ENCODE results near the gene NOL3.

NOL3 gene

GRCh38 chr16:67157892-67158635, 12.3 kb upstream of the NOL3 start:
- Mint-ChIP-seq H3K36me3 (ENCODE audit: insufficient read depth) (peaks cover 24% of the 10 kb centered on the region), H3K9me3 (no peaks in the 10 kb centered on the region), H3K27ac (ENCODE audit: low read depth) (peak overlapping the region; percentile 97), H3K4me3 (peak overlapping the region; percentile 83), H3K27me3 (peaks cover 9% of the 10 kb centered on the region), H3K4me1 (peaks cover 52% of the 10 kb centered on the region)
- DNase-seq (ENCODE audit: low spot score in 2 of 2) (no peak), ATAC-seq (replicated peaks; ENCODE audit: extremely low read depth, poor library complexity, severe bottlenecking) (peak; percentile 17)

GRCh38 chr16:67158637-67159600, 11.4 kb upstream of the NOL3 start:
- ATAC-seq (replicated peaks; ENCODE audit: extremely low read depth, poor library complexity, severe bottlenecking) (peak; percentile 44), DNase-seq (ENCODE audit: low spot score in 2 of 2) (peak; percentile 56 to 73)
- Mint-ChIP-seq H3K36me3 (ENCODE audit: insufficient read depth) (peaks cover 24% of the 10 kb centered on the region), H3K4me1 (peaks cover 43% of the 10 kb centered on the region), H3K27ac (ENCODE audit: low read depth) (peak overlapping the region; percentile 97), H3K27me3 (peaks cover 9% of the 10 kb centered on the region), H3K4me3 (peak overlapping the region; percentile 83), H3K9me3 (no peaks in the 10 kb centered on the region)

GRCh38 chr16:67161595-67162058, 8.7 kb upstream of the NOL3 start:
- Mint-ChIP-seq H3K27ac (ENCODE audit: low read depth) (no peak overlapping the region), H3K27me3 (peaks cover 26% of the 10 kb centered on the region), H3K4me1 (peaks cover 31% of the 10 kb centered on the region), H3K9me3 (no peaks in the 10 kb centered on the region), H3K36me3 (ENCODE audit: insufficient read depth) (peaks cover 26% of the 10 kb centered on the region), H3K4me3 (peak overlapping the region; percentile 52)
- no peak for DNase-seq (ENCODE audit: low spot score in 2 of 2)
- no peak for ATAC-seq (replicated peaks; ENCODE audit: extremely low read depth, poor library complexity, severe bottlenecking)

GRCh38 chr16:67162506-67163163, 7.7 kb upstream of the NOL3 start:
- ATAC-seq (replicated peaks; ENCODE audit: extremely low read depth, poor library complexity, severe bottlenecking) (no peak), DNase-seq (ENCODE audit: low spot score in 2 of 2) (no peak)
- Mint-ChIP-seq H3K4me3 (peak overlapping the region; percentile 27), H3K4me1 (peaks cover 21% of the 10 kb centered on the region), H3K27ac (ENCODE audit: low read depth) (no peak overlapping the region), H3K27me3 (peaks cover 36% of the 10 kb centered on the region), H3K36me3 (ENCODE audit: insufficient read depth) (peaks cover 26% of the 10 kb centered on the region), H3K9me3 (no peaks in the 10 kb centered on the region)

- no peak overlapping the region for H3K27ac Mint-ChIP-seq (ENCODE audit: low read depth)
- H3K9me3 Mint-ChIP-seq: no peaks in the 10 kb centered on the region
- H3K36me3 Mint-ChIP-seq (ENCODE audit: insufficient read depth): peaks cover 21% of the 10 kb centered on the region
- H3K27me3 Mint-ChIP-seq: peaks cover 43% of the 10 kb centered on the region
- ATAC-seq (replicated peaks; ENCODE audit: extremely low read depth, poor library complexity, severe bottlenecking): no peak
- H3K4me1 Mint-ChIP-seq: peaks cover 13% of the 10 kb centered on the region
- peak overlapping the region; percentile 57 for H3K4me3 Mint-ChIP-seq
- no peak for DNase-seq (ENCODE audit: low spot score in 2 of 2)
Observed at GRCh38 chr16:67163164-67163998, 7.0 kb upstream of the NOL3 start.

GRCh38 chr16:67163999-67164558, 6.3 kb upstream of the NOL3 start:
- H3K27ac Mint-ChIP-seq (ENCODE audit: low read depth): no peak overlapping the region
- peaks cover 50% of the 10 kb centered on the region for H3K27me3 Mint-ChIP-seq

GRCh38 chr16:67164599-67165061, 5.7 kb upstream of the NOL3 start, which contains the start of gene HSF4:
Gene HSF4, plus strand, starts transcription at chr16:67164745. Its CDS starts 67 bp downstream, at chr16:67164812.
- Mint-ChIP-seq H3K27me3 (peaks cover 55% of the 10 kb centered on the region), H3K27ac (ENCODE audit: low read depth) (no peak within 1 kb of the TSS), H3K36me3 (ENCODE audit: insufficient read depth) (peaks cover 16% of the 10 kb centered on the region), H3K9me3 (no peaks in the 10 kb centered on the region), H3K4me1 (peaks cover 9% of the 10 kb centered on the region), H3K4me3 (peak within 1 kb of the TSS; percentile 57)
- ATAC-seq (replicated peaks; ENCODE audit: extremely low read depth, poor library complexity, severe bottlenecking) (no peak), DNase-seq (ENCODE audit: low spot score in 2 of 2) (no peak)

More at GRCh38 chr16:67163999-67164558, 6.3 kb upstream of the NOL3 start:
- H3K4me1 Mint-ChIP-seq: peaks cover 7% of the 10 kb centered on the region
- DNase-seq (ENCODE audit: low spot score in 2 of 2): no peak
- no peaks in the 10 kb centered on the region for H3K9me3 Mint-ChIP-seq
- peak overlapping the region; percentile 57 for H3K4me3 Mint-ChIP-seq
- ATAC-seq (replicated peaks; ENCODE audit: extremely low read depth, poor library complexity, severe bottlenecking): no peak
- peaks cover 17% of the 10 kb centered on the region for H3K36me3 Mint-ChIP-seq (ENCODE audit: insufficient read depth)

- no peak overlapping the region for H3K27ac Mint-ChIP-seq (ENCODE audit: low read depth)
- H3K9me3 Mint-ChIP-seq: no peaks in the 10 kb centered on the region
- ATAC-seq (replicated peaks; ENCODE audit: extremely low read depth, poor library complexity, severe bottlenecking): no peak
- no peak for DNase-seq (ENCODE audit: low spot score in 2 of 2)
- peaks cover 61% of the 10 kb centered on the region for H3K27me3 Mint-ChIP-seq
- peak overlapping the region; percentile 13 for H3K4me3 Mint-ChIP-seq
- peaks cover 15% of the 10 kb centered on the region for H3K4me1 Mint-ChIP-seq
- H3K36me3 Mint-ChIP-seq (ENCODE audit: insufficient read depth): peaks cover 12% of the 10 kb centered on the region
Observed at GRCh38 chr16:67165121-67166078, 4.9 kb upstream of the NOL3 start.

- Mint-ChIP-seq H3K4me3 (no peak overlapping the region), H3K9me3 (no peaks in the 10 kb centered on the region), H3K27ac (ENCODE audit: low read depth) (no peak overlapping the region), H3K36me3 (ENCODE audit: insufficient read depth) (peaks cover 8% of the 10 kb centered on the region), H3K27me3 (peaks cover 65% of the 10 kb centered on the region), H3K4me1 (peaks cover 12% of the 10 kb centered on the region)
- ATAC-seq (replicated peaks; ENCODE audit: extremely low read depth, poor library complexity, severe bottlenecking) (no peak), DNase-seq (ENCODE audit: low spot score in 2 of 2) (no peak)
Observed at GRCh38 chr16:67166110-67166547, 4.2 kb upstream of the NOL3 start.

- peaks cover 9% of the 10 kb centered on the region for H3K36me3 Mint-ChIP-seq (ENCODE audit: insufficient read depth)
- H3K4me3 Mint-ChIP-seq: no peak overlapping the region
- no peak for ATAC-seq (replicated peaks; ENCODE audit: extremely low read depth, poor library complexity, severe bottlenecking)
- peaks cover 17% of the 10 kb centered on the region for H3K4me1 Mint-ChIP-seq
- DNase-seq (ENCODE audit: low spot score in 2 of 2): no peak
- peaks cover 71% of the 10 kb centered on the region for H3K27me3 Mint-ChIP-seq
- H3K9me3 Mint-ChIP-seq: no peaks in the 10 kb centered on the region
- H3K27ac Mint-ChIP-seq (ENCODE audit: low read depth): no peak overlapping the region
Observed at GRCh38 chr16:67166598-67167168, 3.7 kb upstream of the NOL3 start.
